GM18907 (cell line): ENCODE data around the gene MIPEP.
"Not testable (repeated sequence)": the region's sequence is repeated elsewhere in the genome, so short reads cannot be mapped to it uniquely, and the experiment has no call there.

Experiments
- ATAC-seq: cut with Tn5 transposase; IDR thresholded peaks from one replicate; pipeline ENCODE4 v1.9.1; 2021; ENCODE audit warnings: mild to moderate bottlenecking, moderate library complexity; ENCODE audit not compliant: unreplicated experiment

Gene MIPEP

GRCh38 chr13:23778002-23778652, 111.1 kb downstream of the MIPEP start:
- ATAC-seq, result no peak

GRCh38 chr13:23777575-23777870, 111.7 kb downstream of the MIPEP start:
- peak; percentile 35 for ATAC-seq

- ATAC-seq, result peak; percentile 97
Observed at GRCh38 chr13:23776698-23777574, 112.3 kb downstream of the MIPEP start.

GRCh38 chr13:23772717-23773116, 116.5 kb downstream of the MIPEP start:
- ATAC-seq, result no peak

- peak; percentile 10 for ATAC-seq
Observed at GRCh38 chr13:23771956-23772355, 117.2 kb downstream of the MIPEP start.

- ATAC-seq, result peak; percentile 93
Observed at GRCh38 chr13:23771552-23771951, 117.6 kb downstream of the MIPEP start.

GRCh38 chr13:23770973-23771372, 118.2 kb downstream of the MIPEP start:
- ATAC-seq, result no peak

GRCh38 chr13:23770428-23770827, 118.8 kb downstream of the MIPEP start:
- ATAC-seq, result no peak

- ATAC-seq, result no peak
Observed at GRCh38 chr13:23769401-23769800, 119.8 kb downstream of the MIPEP start.

GRCh38 chr13:23767838-23768237, 121.4 kb downstream of the MIPEP start:
- no peak for ATAC-seq

GRCh38 chr13:23766939-23767338, 122.3 kb downstream of the MIPEP start:
- ATAC-seq, result no peak

GRCh38 chr13:23766283-23766682, 122.9 kb downstream of the MIPEP start:
- no peak for ATAC-seq

- no peak for ATAC-seq
Observed at GRCh38 chr13:23765531-23765930, 123.7 kb downstream of the MIPEP start.

- no peak for ATAC-seq
Observed at GRCh38 chr13:23763318-23763717, 125.9 kb downstream of the MIPEP start.

- ATAC-seq, result not testable (repeated sequence)
Observed at GRCh38 chr13:23761760-23762159, 127.4 kb downstream of the MIPEP start.

GRCh38 chr13:23760000-23760399, 129.2 kb downstream of the MIPEP start:
- no peak for ATAC-seq

- no peak for ATAC-seq
Observed at GRCh38 chr13:23758798-23759527, 130.2 kb downstream of the MIPEP start.

GRCh38 chr13:23754997-23755396, 134.2 kb downstream of the MIPEP start:
- no peak for ATAC-seq

- ATAC-seq, result no peak
Observed at GRCh38 chr13:23754506-23754905, 134.7 kb downstream of the MIPEP start.

GRCh38 chr13:23753458-23753857, 135.7 kb downstream of the MIPEP start:
- no peak for ATAC-seq

- peak; percentile 72 for ATAC-seq
Observed at GRCh38 chr13:23752111-23753001, 136.8 kb downstream of the MIPEP start.
